PFSK-1 (cell line): ENCODE data around the gene HACD4.

Source experiments
- POLR2AphosphoS5 ChIP-seq: IDR thresholded peaks from 2 replicates; pipeline ENCODE4 v1.6.1; 2012; ENCODE audit warnings: low read depth, mild to moderate bottlenecking, control low read depth, low read length, moderate library complexity
- TAF1 ChIP-seq: IDR thresholded peaks from 2 replicates; pipeline ENCODE4 v1.6.1; 2012; ENCODE audit warnings: low read length, control low read depth, borderline replicate concordance; ENCODE audit not compliant: insufficient read depth
- TF ChIP-seq, protein P1 (sequence below), 2 experiments: IDR thresholded peaks; 2 replicates each; pipeline versions ENCODE4 v1.6.1 to v1.8.0; 2011 to 2012; ENCODE audit warnings: low read depth in 2 of 2, low read length in 2 of 2, control low read depth in 1 of 2, inconsistent platforms in 1 of 2, mild to moderate bottlenecking in 1 of 2, moderate library complexity in 1 of 2; ENCODE audit not compliant: insufficient read depth in 1 of 2

DNA sequence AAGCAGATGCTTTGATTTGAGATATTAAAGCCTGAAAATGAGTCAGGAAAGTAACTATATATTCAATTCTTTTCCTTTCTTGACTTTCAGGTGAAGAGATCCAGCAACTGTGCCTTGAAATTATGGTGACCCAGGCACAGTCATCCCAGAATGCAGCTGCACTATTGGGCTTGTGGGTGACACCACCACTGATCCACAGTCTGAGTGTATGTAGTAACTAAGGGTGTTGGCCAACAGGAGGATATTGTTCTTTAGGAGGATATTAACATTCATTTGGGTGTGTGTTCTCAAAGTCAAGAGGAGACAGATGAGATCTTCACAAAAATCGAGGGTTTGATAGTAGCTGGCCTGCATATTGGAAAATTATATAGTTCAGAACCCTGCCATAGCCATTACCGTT is 53.2 kb downstream of the HACD4 start:
- TF ChIP-seq POLR2AphosphoS5 (no peak), TAF1 (no peak)
- TF ChIP-seq, protein P1, sequence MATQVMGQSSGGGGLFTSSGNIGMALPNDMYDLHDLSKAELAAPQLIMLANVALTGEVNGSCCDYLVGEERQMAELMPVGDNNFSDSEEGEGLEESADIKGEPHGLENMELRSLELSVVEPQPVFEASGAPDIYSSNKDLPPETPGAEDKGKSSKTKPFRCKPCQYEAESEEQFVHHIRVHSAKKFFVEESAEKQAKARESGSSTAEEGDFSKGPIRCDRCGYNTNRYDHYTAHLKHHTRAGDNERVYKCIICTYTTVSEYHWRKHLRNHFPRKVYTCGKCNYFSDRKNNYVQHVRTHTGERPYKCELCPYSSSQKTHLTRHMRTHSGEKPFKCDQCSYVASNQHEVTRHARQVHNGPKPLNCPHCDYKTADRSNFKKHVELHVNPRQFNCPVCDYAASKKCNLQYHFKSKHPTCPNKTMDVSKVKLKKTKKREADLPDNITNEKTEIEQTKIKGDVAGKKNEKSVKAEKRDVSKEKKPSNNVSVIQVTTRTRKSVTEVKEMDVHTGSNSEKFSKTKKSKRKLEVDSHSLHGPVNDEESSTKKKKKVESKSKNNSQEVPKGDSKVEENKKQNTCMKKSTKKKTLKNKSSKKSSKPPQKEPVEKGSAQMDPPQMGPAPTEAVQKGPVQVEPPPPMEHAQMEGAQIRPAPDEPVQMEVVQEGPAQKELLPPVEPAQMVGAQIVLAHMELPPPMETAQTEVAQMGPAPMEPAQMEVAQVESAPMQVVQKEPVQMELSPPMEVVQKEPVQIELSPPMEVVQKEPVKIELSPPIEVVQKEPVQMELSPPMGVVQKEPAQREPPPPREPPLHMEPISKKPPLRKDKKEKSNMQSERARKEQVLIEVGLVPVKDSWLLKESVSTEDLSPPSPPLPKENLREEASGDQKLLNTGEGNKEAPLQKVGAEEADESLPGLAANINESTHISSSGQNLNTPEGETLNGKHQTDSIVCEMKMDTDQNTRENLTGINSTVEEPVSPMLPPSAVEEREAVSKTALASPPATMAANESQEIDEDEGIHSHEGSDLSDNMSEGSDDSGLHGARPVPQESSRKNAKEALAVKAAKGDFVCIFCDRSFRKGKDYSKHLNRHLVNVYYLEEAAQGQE (IDR thresholded peaks at IDR 0.05; ENCODE audit: insufficient read depth in 1 of 2, low read depth in 2 of 2, low read length in 2 of 2), result no peak
